IMR-90 (cell line): ENCODE results near the gene PARP14. TPM values are rescaled to one million over a fixed set of nuclear protein-coding genes. Genes with fewer than 3 reads are reported as not detected.

Source experiments
- ATAC-seq: fragments of 200-7000 bp; cut with Tn5 transposase; 2 replicates; pipeline ENCODE4 v1.9.1; 2020; ENCODE audit warnings: low read depth, mild to moderate bottlenecking, moderate library complexity
- BruUV-seq: library from RNA; stranded (reverse); fragments of 400-500 nt; replicated peaks from 2 replicates; lab custom pipeline; 2021; lab: Mats Ljungman, UMichigan
- CTCF ChIA-PET: fragments of 300-600 bp; formaldehyde crosslinking; extraction: SDS; loops from one replicate; lab custom pipeline; 2021; ENCODE audit warnings: antibody characterized with exemption; lab: Yijun Ruan, JAX
- POLR2A ChIA-PET: fragments of 300-600 bp; sonication (Branson Sonifier 250); formaldehyde crosslinking; loops from one replicate; lab custom pipeline; 2022; ENCODE audit warnings: antibody characterized with exemption; ENCODE audit not compliant: unreplicated experiment; lab: Charles Lee
- DNase-seq: peaks from one replicate; pipeline ENCODE4 v3.0.0; 2013
- H2AFZ ChIP-seq: replicated peaks from 2 replicates; pipeline ENCODE3; 2013; ENCODE audit warnings: low read length, mild to moderate bottlenecking; ENCODE audit not compliant: poor library complexity
- H2AK5ac ChIP-seq: 2 replicates; pipeline ENCODE4 v1.6.1; 2013; ENCODE audit warnings: low read depth, low read length, inconsistent platforms
- H2AK9ac ChIP-seq: replicated peaks from 2 replicates; pipeline ENCODE3; 2013; ENCODE audit warnings: mild to moderate bottlenecking, low read depth, low read length, moderate library complexity; ENCODE audit not compliant: poor library complexity
- H2BK120ac ChIP-seq: 2 replicates; pipeline ENCODE4 v1.6.1; 2013; ENCODE audit warnings: low read depth, low read length, inconsistent platforms
- H2BK15ac ChIP-seq: 3 replicates; pipeline ENCODE4 v1.6.1; 2013; ENCODE audit warnings: low read depth, low read length, inconsistent platforms
- H2BK20ac ChIP-seq: 2 replicates; pipeline ENCODE4 v1.6.1; 2013; ENCODE audit warnings: low read depth, mild to moderate bottlenecking, inconsistent platforms, low read length, moderate library complexity
- H2BK5ac ChIP-seq: 2 replicates; pipeline ENCODE4 v1.6.1; 2013; ENCODE audit warnings: mild to moderate bottlenecking, low read depth, low read length, inconsistent platforms; ENCODE audit not compliant: poor library complexity, severe bottlenecking
- H3K14ac ChIP-seq: replicated peaks from 2 replicates; pipeline ENCODE4 v1.6.1; 2013; ENCODE audit warnings: low read depth, low read length, inconsistent platforms
- H3K18ac ChIP-seq: 2 replicates; pipeline ENCODE4 v1.6.1; 2013; ENCODE audit warnings: low read depth, low read length, control low read depth
- H3K23ac ChIP-seq: 2 replicates; pipeline ENCODE4 v1.6.1; 2013; ENCODE audit warnings: low read depth, low read length, inconsistent platforms
- H3K27ac ChIP-seq: 2 replicates; pipeline ENCODE4 v1.5.1; 2013; ENCODE audit warnings: mild to moderate bottlenecking, control low read depth, low read length; ENCODE audit not compliant: insufficient read depth
- H3K27me3 ChIP-seq: 2 replicates; pipeline ENCODE4 v1.6.1; 2013; ENCODE audit warnings: low read length; ENCODE audit not compliant: control insufficient read depth, insufficient read depth
- H3K36me3 ChIP-seq: 2 replicates; pipeline ENCODE4 v1.6.1; 2013; ENCODE audit warnings: low read length, mixed read lengths; ENCODE audit not compliant: control insufficient read depth, insufficient read depth
- H3K4ac ChIP-seq: 2 replicates; pipeline ENCODE4 v1.6.1; 2013; ENCODE audit warnings: low read depth, low read length, inconsistent platforms
- H3K4me1 ChIP-seq: 2 replicates; pipeline ENCODE4 v1.6.1; 2013; ENCODE audit warnings: low read length, mixed read lengths; ENCODE audit not compliant: control insufficient read depth, insufficient read depth
- H3K4me2 ChIP-seq: 2 replicates; pipeline ENCODE4 v1.6.1; 2013; ENCODE audit warnings: low read depth, mild to moderate bottlenecking, control low read depth, low read length, moderate library complexity
- H3K4me3 ChIP-seq: 2 replicates; pipeline ENCODE4 v1.5.1; 2013; ENCODE audit warnings: low read depth, mild to moderate bottlenecking, control low read depth, low read length, moderate library complexity; ENCODE audit not compliant: insufficient read depth
- H3K56ac ChIP-seq: 2 replicates; pipeline ENCODE4 v1.6.1; 2013; ENCODE audit warnings: low read length, inconsistent platforms; ENCODE audit not compliant: insufficient read depth; ENCODE audit errors: extremely low read depth
- H3K79me1 ChIP-seq, 2 experiments: 2 replicates each; pipeline ENCODE4 v1.6.1; 2013; ENCODE audit warnings: low read length in 2 of 2, inconsistent platforms in 1 of 2, low read depth in 1 of 2
- H3K9ac ChIP-seq: 2 replicates; pipeline ENCODE4 v1.6.1; 2013; ENCODE audit warnings: low read depth, low read length, control low read depth
- H3K9me1 ChIP-seq: 2 replicates; pipeline ENCODE4 v1.6.1; 2013; ENCODE audit warnings: low read length, inconsistent platforms; ENCODE audit not compliant: insufficient read depth
- H3K9me3 ChIP-seq: 2 replicates; pipeline ENCODE4 v1.6.1; 2013; ENCODE audit warnings: low read length; ENCODE audit not compliant: control insufficient read depth, insufficient read depth
- H4K20me1 ChIP-seq: 2 replicates; pipeline ENCODE4 v1.6.1; 2013; ENCODE audit warnings: low read length, inconsistent platforms; ENCODE audit not compliant: insufficient read depth
- H4K5ac ChIP-seq: 2 replicates; pipeline ENCODE4 v1.6.1; 2013; ENCODE audit warnings: mild to moderate bottlenecking, low read depth, low read length, control low read depth
- H4K8ac ChIP-seq, 2 experiments: 2 replicates each; pipeline ENCODE4 v1.6.1; 2013; ENCODE audit warnings: low read depth in 2 of 2, low read length in 2 of 2, control low read depth in 1 of 2, inconsistent platforms in 1 of 2
- H4K91ac ChIP-seq: 2 replicates; pipeline ENCODE4 v1.6.1; 2013; ENCODE audit warnings: low read depth, low read length, inconsistent platforms; ENCODE audit not compliant: insufficient read depth
- FOS ChIP-seq: fragments of 150-350 bp; IDR thresholded peaks from 2 replicates; pipeline ENCODE4 v1.6.1; 2016; ENCODE audit warnings: low read depth, low read length
- MXI1 ChIP-seq: IDR thresholded peaks from 2 replicates; pipeline ENCODE4 v1.6.1; 2012; ENCODE audit warnings: low read depth, mild to moderate bottlenecking, low read length, moderate library complexity, borderline replicate concordance
- RFX5 ChIP-seq: IDR thresholded peaks from 2 replicates; pipeline ENCODE4 v1.8.0; 2012; ENCODE audit warnings: low read depth, mild to moderate bottlenecking, low read length, moderate library complexity
- WGBS, 2 experiments: methylation state at CpG; one replicate each; pipeline versions ENCODE4 v1.1.5 to v1.1.7; 2013; ENCODE audit warnings: missing lambda C conversion rate in 2 of 2; ENCODE audit not compliant: insufficient read length in 1 of 2; ENCODE audit errors: extremely low coverage in 2 of 2; 5-methylcytosine and 5-hydroxymethylcytosine counted together
- dilution Hi-C: fragments of 300-500 bp; cut with HindIII; formaldehyde crosslinking; loops from one replicate; pipeline ENCODE4 v1.14.3; 2018; ENCODE audit warnings: low sequenced_read_pairs; ENCODE audit not compliant: unreplicated experiment
- in situ Hi-C: fragments of 300-500 bp; cut with MboI; formaldehyde crosslinking; loops from 3 replicates; pipeline ENCODE4 v1.14.3; 2019; ENCODE audit warnings: low sequenced_read_pairs, inconsistent platforms, mixed read lengths
- intact Hi-C: fragments of 100-400 bp; cut with micrococcal nuclease; formaldehyde crosslinking; loops from 2 replicates; pipeline ENCODE4 v1.10.0; 2022
- polyA plus RNA-seq, 3 experiments: library from polyadenylated mRNA; depleted of rRNA; stranded (reverse); fragments of >200 nt; gene quantifications; 2 replicates each; pipeline ENCODE4 v1.2.3, GENCODE V29; 2012; ENCODE audit warnings: low replicate concordance in 1 of 3
- total RNA-seq: library from RNA; depleted of rRNA; stranded (reverse); fragments of >200 nt; gene quantifications from 2 replicates; pipeline ENCODE4 v1.2.3, GENCODE V29; 2012

PARP14 gene
- total and polyA plus RNA-seq, 2 of the 4 experiments (the other 2 are of a cell fraction), result 9.3 to 23.1 TPM

GRCh38 chr3:122668930-122669730, 11.5 kb upstream of the PARP14 start:
- dilution Hi-C loops, result no loop called here
- Histone ChIP-seq H2AK5ac (no peak overlapping the region), H2BK20ac (no peak overlapping the region), H3K9ac (no peak overlapping the region), H3K4me3 (no peak overlapping the region), H3K79me1 (no peaks in the 10 kb centered on the region), H3K23ac (no peak overlapping the region), H4K5ac (no peak overlapping the region), H3K14ac (0 out of 2 replicates have a peak overlapping the region, but pooled peaks have one; percentile 59), H3K27ac (no peak overlapping the region), H3K36me3 (no peaks in the 10 kb centered on the region), H2BK120ac (0 out of 2 replicates have a peak overlapping the region, but pooled peaks have one; percentile 23), H3K9me3 (no peaks in the 10 kb centered on the region), H2AFZ (peak overlapping the region; percentile 76), H4K91ac (no peak overlapping the region), H3K27me3 (no peaks in the 10 kb centered on the region), H3K4me2 (no peak overlapping the region), H3K9me1 (0 out of 2 replicates have a peak, but pooled peaks cover 4% of the 10 kb centered on the region), H2AK9ac (no peak overlapping the region), H3K4me1 (peaks cover 2% of the 10 kb centered on the region; the same call in 1 of the 2 replicates), H2BK5ac (no peak overlapping the region), H3K4ac (0 out of 2 replicates have a peak overlapping the region, but pooled peaks have one; percentile 18), H4K8ac (peak overlapping the region in 1 of 2 experiments; percentile 17; a peak in 1 of 4 replicates), H3K18ac (no peak overlapping the region), H2BK15ac (no peak overlapping the region), H3K56ac (no peak overlapping the region), H4K20me1 (no peaks in the 10 kb centered on the region)
- in situ Hi-C loops, result no loop called here
- CTCF ChIA-PET, result interaction anchor here (0.6 to 2.1 kb wide), 2 partner anchors 10 to 51 kb away, joined by 3 to 8 read pairs; no protein-coding TSS in a partner anchor
- DNase-seq, result peak; percentile 84
- POLR2A ChIA-PET, result no interaction called here
- 95% methylated on average over 2 of the region's 8 CpGs; no CpG with 5 or more reads in 1 of the 2 experiments for WGBS, 2 experiments
- intact Hi-C loops, result no loop called here
- peak; percentile 90 for ATAC-seq
- no peak for TF ChIP-seq RFX5
- peak; percentile 58; the same call in 1 of the 2 replicates for TF ChIP-seq MXI1
- TF ChIP-seq FOS, result peak; percentile 39; the same call in 1 of the 2 replicates
- BruUV-seq, result no TSS peak
